ENCODE measurements around the gene IYD.

The IYD gene

DNA sequence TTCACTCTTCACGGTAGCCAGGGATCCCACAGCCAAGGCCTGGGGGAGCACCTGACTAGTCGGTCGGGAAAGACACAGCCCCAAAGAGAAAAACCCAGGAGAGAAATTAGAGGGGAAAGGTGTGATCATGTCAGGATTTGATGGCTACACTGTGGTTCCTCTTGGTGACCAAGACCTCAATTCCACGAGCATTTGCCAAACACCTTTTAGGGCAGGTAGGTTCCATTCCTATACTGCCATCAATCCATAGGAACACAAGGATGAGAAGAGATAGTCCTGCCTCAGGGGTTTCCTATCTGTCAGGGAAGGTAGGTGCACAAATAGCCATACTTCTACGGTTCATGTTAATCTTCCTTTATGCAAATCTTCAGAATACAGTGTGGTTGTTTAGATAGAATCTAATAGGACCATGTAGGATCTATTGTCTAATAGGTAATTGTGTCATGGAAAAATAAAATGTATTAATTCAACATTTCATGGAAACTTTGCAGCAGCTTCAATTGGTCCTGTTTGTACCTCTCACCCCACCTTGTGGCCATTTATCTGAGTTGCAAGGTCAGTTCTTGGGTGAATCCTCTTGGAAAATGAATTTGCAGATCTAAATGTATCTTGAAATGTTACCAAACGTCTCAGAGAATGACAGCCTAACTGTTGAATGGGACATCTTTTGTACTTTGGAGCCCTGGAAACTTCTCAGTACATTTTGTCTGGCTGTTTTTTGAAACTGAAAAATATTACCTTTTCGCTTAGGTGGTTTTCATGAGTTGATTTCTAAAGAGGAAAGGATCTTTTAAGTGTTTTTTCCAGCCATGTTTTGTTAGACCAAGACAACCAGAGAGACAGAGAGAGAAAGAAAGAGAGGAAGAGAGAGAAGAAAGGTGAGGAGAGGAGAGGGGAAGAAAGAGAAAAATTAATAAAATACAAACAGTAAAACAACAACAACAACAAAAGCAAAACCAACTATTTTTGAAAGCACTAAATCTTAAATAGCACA is 33.7 kb upstream of the IYD start:
- FAIRE-seq, result no peak
- peak; percentile 18 for DNase-seq (ENCODE audit: insufficient read length, low spot score)

GRCh38 chr6:150336299-150336698 is 32.5 kb upstream of the IYD start:
- DNase-seq (ENCODE audit: insufficient read length, low spot score), result no peak
- TF ChIP-seq POLR2A (IDR thresholded peaks at IDR 0.05; ENCODE audit: low read depth, low read length), result no peak
- no peak for FAIRE-seq

More for the DNA sequence above, 33.7 kb upstream of the IYD start:
- TF ChIP-seq POLR2A (IDR thresholded peaks at IDR 0.05; ENCODE audit: low read depth, low read length), result no peak

- no peak for TF ChIP-seq POLR2A (IDR thresholded peaks at IDR 0.05; ENCODE audit: low read depth, low read length)
- FAIRE-seq (no peak), DNase-seq (ENCODE audit: insufficient read length, low spot score) (no peak)
These were observed 32.1 kb upstream of the IYD start for GRCh38 chr6:150336708-150337107.

DNA sequence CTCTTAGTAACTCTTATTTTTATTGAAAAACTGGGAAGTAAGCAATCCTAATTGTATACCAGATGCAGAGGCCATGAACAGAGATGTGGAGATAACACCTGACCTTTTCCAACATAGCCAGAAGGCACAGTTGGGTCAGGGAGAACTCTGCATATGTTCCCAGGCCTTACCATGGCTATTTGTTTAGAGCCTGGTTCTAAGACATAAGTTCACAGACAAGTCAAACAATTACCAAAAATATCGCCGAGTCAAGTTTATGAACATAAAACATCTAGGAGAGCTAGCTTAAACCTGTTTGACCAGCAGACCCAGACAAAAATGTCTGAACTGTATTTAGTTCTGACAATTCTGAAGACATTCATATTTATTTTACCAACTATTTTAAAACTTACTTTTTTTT is 26.7 kb upstream of the IYD start:
- no peak for TF ChIP-seq POLR2A (IDR thresholded peaks at IDR 0.05; ENCODE audit: low read depth, low read length)
- FAIRE-seq, result no peak
- DNase-seq (ENCODE audit: insufficient read length, low spot score), result no peak

GRCh38 chr6:150343434-150343833 is 25.4 kb upstream of the IYD start:
- FAIRE-seq, result no peak
- TF ChIP-seq POLR2A (IDR thresholded peaks at IDR 0.05; ENCODE audit: low read depth, low read length), result no peak
- DNase-seq (ENCODE audit: insufficient read length, low spot score), result no peak

- TF ChIP-seq POLR2A (IDR thresholded peaks at IDR 0.05; ENCODE audit: low read depth, low read length), result no peak
These were observed 23.0 kb upstream of the IYD start for GRCh38 chr6:150345781-150346180.

DNA sequence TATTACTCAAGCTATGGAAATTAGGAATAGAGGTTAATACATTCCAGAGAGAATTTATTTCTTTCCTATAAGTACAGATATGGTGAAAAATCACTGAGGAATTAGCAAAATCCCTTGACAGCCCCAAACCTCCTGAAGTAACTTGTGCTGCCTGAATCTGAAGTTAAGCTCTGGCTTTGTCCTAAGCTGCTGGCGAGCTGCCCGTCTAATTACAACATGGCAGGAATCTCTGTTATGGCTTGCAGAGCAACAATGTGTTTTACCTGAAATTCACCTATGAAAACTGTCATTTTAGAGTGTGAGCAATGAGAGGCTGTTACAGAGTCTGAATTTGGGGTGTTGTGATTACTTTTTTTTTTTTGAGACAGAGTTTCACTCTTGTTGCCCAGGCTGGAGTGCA is 22.5 kb upstream of the IYD start:
- FAIRE-seq (no peak), DNase-seq (ENCODE audit: insufficient read length, low spot score) (no peak)

More at GRCh38 chr6:150345781-150346180, 23.0 kb upstream of the IYD start:
- FAIRE-seq (no peak), DNase-seq (ENCODE audit: insufficient read length, low spot score) (no peak)

GRCh38 chr6:150347845-150348244 is 21.0 kb upstream of the IYD start:
- no peak for TF ChIP-seq POLR2A (IDR thresholded peaks at IDR 0.05; ENCODE audit: low read depth, low read length)
- FAIRE-seq, result no peak
- DNase-seq (ENCODE audit: insufficient read length, low spot score), result no peak

More for the DNA sequence above, 22.5 kb upstream of the IYD start:
- TF ChIP-seq POLR2A (IDR thresholded peaks at IDR 0.05; ENCODE audit: low read depth, low read length), result no peak

DNA sequence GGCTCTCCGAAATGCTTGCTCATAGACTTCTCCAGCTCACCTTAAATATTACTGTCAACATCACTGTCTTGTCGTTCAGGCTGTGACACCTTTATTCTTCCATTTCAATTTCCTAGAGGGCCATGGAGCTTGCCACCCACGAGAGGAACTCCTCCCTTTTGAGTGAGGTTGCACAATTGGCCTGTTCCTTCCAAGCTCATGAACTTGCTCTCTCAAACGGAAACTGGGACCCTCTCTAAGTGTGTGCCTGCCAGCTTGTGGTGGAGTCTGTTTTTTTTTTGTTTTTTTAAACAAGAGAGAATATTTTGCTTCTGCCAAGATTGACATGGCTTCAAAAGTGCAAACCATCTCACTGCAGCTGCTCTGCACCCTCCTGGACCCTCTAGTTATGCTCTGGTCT is 19.3 kb upstream of the IYD start:
- TF ChIP-seq POLR2A (IDR thresholded peaks at IDR 0.05; ENCODE audit: low read depth, low read length), result no peak
- DNase-seq (ENCODE audit: insufficient read length, low spot score) (no peak), FAIRE-seq (no peak)

DNA sequence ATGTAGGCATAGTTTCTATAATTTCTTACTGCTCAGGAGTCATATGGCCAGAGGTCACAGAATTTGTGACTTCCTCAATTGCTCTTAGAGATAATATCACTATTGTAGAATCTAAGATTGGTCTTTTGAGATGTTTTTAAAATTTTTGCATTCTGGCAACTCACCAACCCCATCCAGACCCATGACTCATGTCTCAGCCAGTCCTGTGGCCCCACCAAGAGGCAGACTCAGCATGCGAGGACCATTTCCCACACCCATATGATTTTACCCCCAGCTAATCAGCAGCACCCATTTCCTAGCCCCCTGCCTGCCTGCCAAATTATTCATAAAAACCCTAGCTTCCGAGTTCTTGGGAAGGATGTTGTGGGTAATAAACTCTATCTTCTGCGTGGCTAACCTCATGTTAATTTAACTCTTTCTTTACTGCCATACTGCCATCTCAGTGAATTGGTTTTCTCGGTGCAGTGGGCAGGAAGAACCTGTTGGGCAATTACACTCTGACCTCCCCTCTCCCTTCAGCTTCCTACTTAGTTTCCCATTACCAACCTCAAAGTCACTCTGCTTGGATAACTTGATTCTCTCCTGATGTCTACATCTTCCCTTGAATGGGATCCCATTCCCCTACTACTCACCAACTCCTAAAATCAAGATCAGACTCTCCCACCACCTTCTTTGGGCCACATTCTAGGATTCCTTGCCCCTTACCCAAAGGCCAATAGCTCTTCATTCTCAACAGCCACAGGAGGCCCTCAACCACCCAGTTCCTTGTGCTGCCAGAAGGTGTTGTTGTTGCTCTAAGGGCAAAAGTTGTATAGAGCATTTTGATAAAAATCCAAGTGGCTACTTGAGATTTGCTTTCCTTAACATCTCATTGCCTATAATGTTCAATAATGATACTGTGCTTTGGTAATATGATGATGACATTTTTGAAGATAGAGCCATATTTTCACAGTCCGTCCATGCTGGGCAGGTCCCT is 16.2 kb upstream of the IYD start:
- TF ChIP-seq POLR2A (IDR thresholded peaks at IDR 0.05; ENCODE audit: low read depth, low read length), result no peak
- FAIRE-seq, result no peak
- DNase-seq (ENCODE audit: insufficient read length, low spot score), result no peak

GRCh38 chr6:150353445-150353844 is 15.4 kb upstream of the IYD start:
- no peak for TF ChIP-seq POLR2A (IDR thresholded peaks at IDR 0.05; ENCODE audit: low read depth, low read length)
- FAIRE-seq, result no peak
- no peak for DNase-seq (ENCODE audit: insufficient read length, low spot score)

DNA sequence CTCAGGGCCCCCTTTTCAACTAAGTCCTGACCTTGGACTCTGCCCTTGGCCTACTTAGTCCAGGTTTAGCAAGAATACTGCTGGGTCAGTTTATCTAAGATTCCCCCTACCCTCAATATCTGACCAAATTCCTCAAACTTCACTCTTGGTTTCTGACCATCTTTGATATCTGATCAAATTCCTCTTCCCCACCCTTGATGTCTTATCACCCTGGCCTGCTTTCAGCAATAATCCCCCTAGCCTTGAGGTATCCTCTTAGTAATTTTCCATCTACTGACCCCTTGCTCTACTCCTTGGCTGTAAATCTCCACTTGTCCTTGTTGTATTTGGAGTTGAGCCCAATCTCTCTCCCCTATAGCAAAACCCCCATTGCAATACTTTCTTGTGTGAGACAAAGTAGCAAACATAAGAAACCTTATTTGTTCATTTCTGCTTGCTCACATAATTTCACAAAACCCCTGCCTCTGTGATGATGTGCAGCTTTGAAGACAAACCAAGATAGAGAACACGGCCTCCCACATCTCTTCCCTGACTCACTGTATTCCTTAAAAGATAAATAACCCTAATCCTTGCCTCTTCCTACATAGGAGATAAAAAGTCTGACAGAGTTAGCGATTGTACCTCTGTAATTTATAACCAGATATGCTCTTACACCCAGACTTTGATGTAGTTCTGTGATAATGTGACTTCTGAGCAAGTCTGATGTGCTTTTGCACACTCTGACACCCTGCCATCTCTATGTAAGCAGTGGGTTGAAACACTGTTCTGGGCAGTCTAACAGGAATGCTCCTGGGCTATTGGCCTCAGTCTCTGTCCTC is 13.8 kb upstream of the IYD start:
- DNase-seq (ENCODE audit: insufficient read length, low spot score) (no peak), FAIRE-seq (no peak)
- no peak for TF ChIP-seq POLR2A (IDR thresholded peaks at IDR 0.05; ENCODE audit: low read depth, low read length)

DNA sequence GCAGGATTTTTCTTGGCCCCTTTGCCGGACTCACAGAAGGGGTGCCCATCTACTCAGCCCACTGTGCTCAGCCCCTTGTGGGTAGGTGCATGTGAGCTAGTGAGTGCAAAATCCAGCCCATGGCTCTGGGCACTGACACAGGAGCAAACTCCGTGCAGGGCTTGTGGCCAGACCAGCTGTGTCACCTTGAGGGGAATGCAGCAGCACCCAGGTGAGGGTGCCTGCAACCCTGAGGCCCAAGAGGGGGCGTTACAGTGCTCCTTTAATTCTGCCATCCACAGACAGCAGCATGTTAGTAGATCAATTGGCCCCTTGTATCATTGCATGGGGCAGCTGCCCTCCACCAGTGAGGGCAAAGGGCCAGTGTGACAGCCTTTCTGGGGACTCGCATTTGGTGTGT is 12.9 kb upstream of the IYD start:
- TF ChIP-seq POLR2A (IDR thresholded peaks at IDR 0.05; ENCODE audit: low read depth, low read length), result no peak
- DNase-seq (ENCODE audit: insufficient read length, low spot score) (no peak), FAIRE-seq (no peak)
